Fibroblast of mammary gland (primary cell): ENCODE measurements around the gene KHSRP.

Experiments
- DNase-seq: peaks from one replicate; pipeline ENCODE4 v3.0.0-alpha.2; 2010; ENCODE audit warnings: low read depth
- H3K4me3 ChIP-seq: 2 replicates; pipeline ENCODE4 v1.5.1; 2011; ENCODE audit warnings: low read depth, mild to moderate bottlenecking, low read length, moderate library complexity; ENCODE audit not compliant: control insufficient read depth
- CTCF ChIP-seq: conservative IDR thresholded peaks from 2 replicates; pipeline ENCODE4 v1.5.1; 2011; ENCODE audit warnings: low read depth, low read length, inconsistent platforms; ENCODE audit not compliant: control insufficient read depth, insufficient read depth

Gene KHSRP

GRCh38 chr19:6424195-6424938 is at the start of gene KHSRP:
Gene KHSRP (minus strand): TSS chr19:6424811. CDS start chr19:6424701, 110 bp downstream.
- TF ChIP-seq CTCF, result no peak
- H3K4me3 ChIP-seq, result peak within 1 kb of the TSS; percentile 97
- DNase-seq, result no peak

GRCh38 chr19:6473647-6474046 is 49.0 kb upstream of the KHSRP start:
- no peak for DNase-seq
- H3K4me3 ChIP-seq, result no peak overlapping the region
- TF ChIP-seq CTCF, result no peak

- no peak for DNase-seq
- no peak for TF ChIP-seq CTCF
Measured at GRCh38 chr19:6472713-6473112, 48.1 kb upstream of the KHSRP start.

GRCh38 chr19:6471076-6471475 is 46.5 kb upstream of the KHSRP start:
- no peak for DNase-seq
- no peak overlapping the region for H3K4me3 ChIP-seq
- no peak for TF ChIP-seq CTCF

More at GRCh38 chr19:6472713-6473112, 48.1 kb upstream of the KHSRP start:
- H3K4me3 ChIP-seq, result no peak overlapping the region

GRCh38 chr19:6470173-6470572 is 45.6 kb upstream of the KHSRP start:
- H3K4me3 ChIP-seq, result no peak overlapping the region
- DNase-seq, result no peak
- no peak for TF ChIP-seq CTCF

- no peak for TF ChIP-seq CTCF
- H3K4me3 ChIP-seq, result no peak overlapping the region
- no peak for DNase-seq
Measured at GRCh38 chr19:6467384-6467783, 42.8 kb upstream of the KHSRP start.
